ENCODE results near the gene SH3RF2.

Gene SH3RF2

DNA sequence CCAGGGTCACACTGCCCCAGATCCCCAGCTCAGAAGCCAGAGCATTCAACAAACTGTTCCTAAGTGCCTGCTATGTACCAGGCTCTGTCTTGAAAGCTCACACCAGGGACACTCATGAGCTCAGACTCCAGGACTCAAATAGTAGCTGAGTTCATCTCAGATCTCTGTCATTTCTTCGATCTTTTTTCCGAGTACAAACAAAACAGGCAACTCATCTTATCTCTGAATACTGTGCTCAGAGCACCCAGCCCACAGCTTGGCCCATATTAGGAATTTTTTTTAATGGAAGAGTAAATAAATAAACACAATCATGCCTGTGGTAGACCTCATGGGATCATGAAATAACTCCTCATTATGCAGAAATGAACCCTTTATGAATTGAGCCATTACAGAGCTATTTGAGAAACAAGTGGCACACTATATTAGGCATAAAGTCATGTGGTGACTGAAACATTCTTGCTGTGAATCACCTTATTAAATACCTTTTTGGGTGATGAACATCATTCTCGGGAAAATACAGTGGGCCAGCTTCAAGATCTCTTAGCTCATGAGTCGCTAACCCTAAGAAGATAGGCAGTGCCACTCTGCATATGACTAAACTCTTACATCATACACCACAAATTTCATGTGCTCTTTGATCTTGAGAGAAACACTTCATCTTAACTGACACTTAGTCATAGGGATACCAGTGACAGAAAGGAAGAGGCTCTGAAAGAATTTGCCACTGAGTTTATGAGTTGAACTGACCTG lies 9.9 kb downstream of the SH3RF2 start:
- Histone ChIP-seq H3K18ac (ENCODE audit: low read length) (peak overlapping the region; percentile 16), H3K79me2 (ENCODE audit: control insufficient read depth, insufficient read depth, low read length) (no peaks in the 10 kb centered on the region), H2AK5ac (ENCODE audit: low read length) (no peak overlapping the region), H3K4me2 (ENCODE audit: low read length) (no peak overlapping the region), H3K79me1 (ENCODE audit: low read length) (no peaks in the 10 kb centered on the region), H3K4me1 (ENCODE audit: control insufficient read depth, low read depth, low read length) (peaks cover 3% of the 10 kb centered on the region), H3K27me3 (ENCODE audit: insufficient read depth, low read length, poor library complexity) (no peaks in the 10 kb centered on the region), H3K23ac (ENCODE audit: low read length) (no peak overlapping the region), H3K36me3 (ENCODE audit: control insufficient read depth, insufficient read depth, low read length) (no peaks in the 10 kb centered on the region), H4K8ac (ENCODE audit: low read depth, low read length) (no peak overlapping the region), H2BK120ac (ENCODE audit: low read depth, low read length) (no peak overlapping the region), H3K27ac (ENCODE audit: low read depth, low read length) (no peak overlapping the region), H2BK15ac (replicated peaks; ENCODE audit: low read depth) (no peak overlapping the region), H3K56ac (ENCODE audit: low read length) (no peak overlapping the region), H3K9ac (ENCODE audit: low read length) (no peak overlapping the region), H3K4ac (ENCODE audit: low read depth, low read length) (no peak overlapping the region), H3K4me3 (ENCODE audit: low read length) (no peak overlapping the region), H4K5ac (ENCODE audit: low read length) (no peak overlapping the region), H2BK5ac (ENCODE audit: low read length) (no peak overlapping the region)
- WGBS (ENCODE audit: extremely low coverage, insufficient coverage, low lambda C conversion rate): no CpG with 5 or more reads among the region's 4 CpGs
- DNase-seq: peak; percentile 69

GRCh38 chr5:145947581-145947980 lies 11.2 kb downstream of the SH3RF2 start:
- H3K4me3 ChIP-seq (ENCODE audit: low read length): no peak overlapping the region
- H3K79me1 ChIP-seq (ENCODE audit: low read length): no peaks in the 10 kb centered on the region
- H4K5ac ChIP-seq (ENCODE audit: low read length): no peak overlapping the region
- no peaks in the 10 kb centered on the region for H3K36me3 ChIP-seq (ENCODE audit: control insufficient read depth, insufficient read depth, low read length)
- no peak for DNase-seq
- no peak overlapping the region for H3K4me2 ChIP-seq (ENCODE audit: low read length)
- H3K27ac ChIP-seq (ENCODE audit: low read depth, low read length): no peak overlapping the region
- H3K18ac ChIP-seq (ENCODE audit: low read length): no peak overlapping the region
- H2BK120ac ChIP-seq (ENCODE audit: low read depth, low read length): no peak overlapping the region
- H2BK5ac ChIP-seq (ENCODE audit: low read length): no peak overlapping the region
- no peak overlapping the region for H2AK5ac ChIP-seq (ENCODE audit: low read length)
- no peaks in the 10 kb centered on the region for H3K79me2 ChIP-seq (ENCODE audit: control insufficient read depth, insufficient read depth, low read length)
- H3K9ac ChIP-seq (ENCODE audit: low read length): no peak overlapping the region
- no peak overlapping the region for H2BK15ac ChIP-seq (replicated peaks; ENCODE audit: low read depth)
- H3K23ac ChIP-seq (ENCODE audit: low read length): no peak overlapping the region
- peaks cover 3% of the 10 kb centered on the region for H3K4me1 ChIP-seq (ENCODE audit: control insufficient read depth, low read depth, low read length)
- no peak overlapping the region for H3K56ac ChIP-seq (ENCODE audit: low read length)
- no peak overlapping the region for H3K4ac ChIP-seq (ENCODE audit: low read depth, low read length)
- H3K27me3 ChIP-seq (ENCODE audit: insufficient read depth, low read length, poor library complexity): no peaks in the 10 kb centered on the region
- H4K8ac ChIP-seq (ENCODE audit: low read depth, low read length): no peak overlapping the region

DNA sequence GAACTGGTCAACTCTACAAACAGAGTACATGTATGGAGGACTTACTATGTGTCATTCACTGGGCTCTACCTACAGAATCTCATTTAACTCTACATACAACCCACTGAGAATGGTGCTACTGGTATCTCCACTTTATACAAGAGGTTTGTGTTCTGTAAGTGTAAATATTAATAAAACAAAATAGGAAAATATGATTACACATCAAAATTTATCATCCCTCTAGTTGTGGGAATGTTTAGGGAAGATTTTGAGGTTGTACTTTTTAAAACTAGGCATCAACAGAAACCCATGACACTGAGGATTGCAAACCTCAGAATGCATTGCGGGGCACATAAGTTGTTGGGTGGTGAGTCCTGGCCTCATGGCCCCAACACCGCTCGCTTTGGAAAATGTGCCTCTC lies 11.7 kb downstream of the SH3RF2 start:
- no peak overlapping the region for H3K18ac ChIP-seq (ENCODE audit: low read length)
- H4K8ac ChIP-seq (ENCODE audit: low read depth, low read length): no peak overlapping the region
- H4K5ac ChIP-seq (ENCODE audit: low read length): no peak overlapping the region
- no peak overlapping the region for H3K4me3 ChIP-seq (ENCODE audit: low read length)
- no peak overlapping the region for H3K4ac ChIP-seq (ENCODE audit: low read depth, low read length)
- no peaks in the 10 kb centered on the region for H3K27me3 ChIP-seq (ENCODE audit: insufficient read depth, low read length, poor library complexity)
- H2BK120ac ChIP-seq (ENCODE audit: low read depth, low read length): no peak overlapping the region
- no peak overlapping the region for H2BK5ac ChIP-seq (ENCODE audit: low read length)
- H3K79me2 ChIP-seq (ENCODE audit: control insufficient read depth, insufficient read depth, low read length): no peaks in the 10 kb centered on the region
- no peak overlapping the region for H3K56ac ChIP-seq (ENCODE audit: low read length)
- no peaks in the 10 kb centered on the region for H3K36me3 ChIP-seq (ENCODE audit: control insufficient read depth, insufficient read depth, low read length)
- no peak overlapping the region for H2AK5ac ChIP-seq (ENCODE audit: low read length)
- WGBS (ENCODE audit: extremely low coverage, insufficient coverage, low lambda C conversion rate): no CpG with 5 or more reads among the region's 3 CpGs
- H3K9ac ChIP-seq (ENCODE audit: low read length): no peak overlapping the region
- no peak overlapping the region for H3K27ac ChIP-seq (ENCODE audit: low read depth, low read length)
- no peaks in the 10 kb centered on the region for H3K79me1 ChIP-seq (ENCODE audit: low read length)
- H3K4me2 ChIP-seq (ENCODE audit: low read length): no peak overlapping the region
- H2BK15ac ChIP-seq (replicated peaks; ENCODE audit: low read depth): no peak overlapping the region
- no peak for DNase-seq
- peaks cover 3% of the 10 kb centered on the region for H3K4me1 ChIP-seq (ENCODE audit: control insufficient read depth, low read depth, low read length)
- H3K23ac ChIP-seq (ENCODE audit: low read length): no peak overlapping the region

DNA sequence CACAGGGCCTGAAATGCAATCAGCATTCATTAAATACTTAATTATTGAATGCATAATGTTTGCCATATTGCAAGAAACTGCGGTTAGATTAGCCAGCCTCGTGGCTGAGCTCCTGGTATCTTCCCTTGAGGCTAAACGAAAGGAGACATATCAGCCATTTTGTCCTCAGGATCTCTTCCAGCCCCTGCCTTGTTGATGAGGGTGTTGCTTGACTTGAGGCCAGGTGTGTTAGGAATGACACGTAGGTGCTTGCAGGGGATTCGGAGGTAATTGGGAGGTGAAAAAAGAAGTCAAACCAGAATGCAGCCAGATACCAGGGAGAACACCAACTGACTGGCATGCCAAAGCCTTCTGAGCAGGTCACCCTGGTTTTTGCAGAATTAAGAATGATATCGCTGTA lies 12.5 kb downstream of the SH3RF2 start:
- H3K27me3 ChIP-seq (ENCODE audit: insufficient read depth, low read length, poor library complexity): no peaks in the 10 kb centered on the region
- no peak overlapping the region for H2BK5ac ChIP-seq (ENCODE audit: low read length)
- H3K79me2 ChIP-seq (ENCODE audit: control insufficient read depth, insufficient read depth, low read length): no peaks in the 10 kb centered on the region
- no peak for DNase-seq
- H3K4me1 ChIP-seq (ENCODE audit: control insufficient read depth, low read depth, low read length): peaks cover 3% of the 10 kb centered on the region
- H3K56ac ChIP-seq (ENCODE audit: low read length): no peak overlapping the region
- WGBS (ENCODE audit: extremely low coverage, insufficient coverage, low lambda C conversion rate): no CpG with 5 or more reads among the region's 6 CpGs
- no peaks in the 10 kb centered on the region for H3K36me3 ChIP-seq (ENCODE audit: control insufficient read depth, insufficient read depth, low read length)
- no peaks in the 10 kb centered on the region for H3K79me1 ChIP-seq (ENCODE audit: low read length)
- no peak overlapping the region for H4K8ac ChIP-seq (ENCODE audit: low read depth, low read length)
- no peak overlapping the region for H3K4me2 ChIP-seq (ENCODE audit: low read length)
- no peak overlapping the region for H2AK5ac ChIP-seq (ENCODE audit: low read length)
- H3K9ac ChIP-seq (ENCODE audit: low read length): no peak overlapping the region
- no peak overlapping the region for H3K4ac ChIP-seq (ENCODE audit: low read depth, low read length)
- no peak overlapping the region for H4K5ac ChIP-seq (ENCODE audit: low read length)
- no peak overlapping the region for H2BK15ac ChIP-seq (replicated peaks; ENCODE audit: low read depth)
- H3K23ac ChIP-seq (ENCODE audit: low read length): no peak overlapping the region
- H2BK120ac ChIP-seq (ENCODE audit: low read depth, low read length): no peak overlapping the region
- H3K18ac ChIP-seq (ENCODE audit: low read length): no peak overlapping the region
- no peak overlapping the region for H3K27ac ChIP-seq (ENCODE audit: low read depth, low read length)
- H3K4me3 ChIP-seq (ENCODE audit: low read length): no peak overlapping the region

DNA sequence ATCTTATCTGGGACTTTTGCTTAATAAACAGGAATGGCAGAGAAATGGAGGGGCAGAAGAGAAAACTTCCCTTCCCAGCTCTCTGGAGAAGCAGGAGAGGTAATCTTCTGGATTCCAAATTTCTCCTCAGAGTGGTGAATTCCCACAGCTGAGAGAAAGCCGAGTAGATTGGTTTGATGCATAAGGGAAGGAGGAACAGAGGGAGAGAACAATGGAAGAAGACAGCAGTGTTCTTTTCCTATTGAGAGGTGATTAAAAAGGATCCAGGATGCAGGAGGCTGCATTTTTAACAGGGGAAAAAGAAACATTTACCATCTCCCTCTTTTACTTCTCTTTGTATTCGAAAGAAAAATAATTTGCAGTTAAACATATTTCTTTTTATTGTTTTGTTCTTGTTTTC lies 13.1 kb downstream of the SH3RF2 start:
- no peak overlapping the region for H3K9ac ChIP-seq (ENCODE audit: low read length)
- H2BK15ac ChIP-seq (replicated peaks; ENCODE audit: low read depth): no peak overlapping the region
- no peaks in the 10 kb centered on the region for H3K27me3 ChIP-seq (ENCODE audit: insufficient read depth, low read length, poor library complexity)
- no peak overlapping the region for H3K27ac ChIP-seq (ENCODE audit: low read depth, low read length)
- WGBS (ENCODE audit: extremely low coverage, insufficient coverage, low lambda C conversion rate): no CpG with 5 or more reads among the region's 2 CpGs
- H2BK120ac ChIP-seq (ENCODE audit: low read depth, low read length): no peak overlapping the region
- no peak for DNase-seq
- no peaks in the 10 kb centered on the region for H3K79me2 ChIP-seq (ENCODE audit: control insufficient read depth, insufficient read depth, low read length)
- no peak overlapping the region for H3K4me3 ChIP-seq (ENCODE audit: low read length)
- no peak overlapping the region for H4K5ac ChIP-seq (ENCODE audit: low read length)
- H4K8ac ChIP-seq (ENCODE audit: low read depth, low read length): no peak overlapping the region
- H3K18ac ChIP-seq (ENCODE audit: low read length): no peak overlapping the region
- no peak overlapping the region for H3K23ac ChIP-seq (ENCODE audit: low read length)
- H3K79me1 ChIP-seq (ENCODE audit: low read length): no peaks in the 10 kb centered on the region
- no peak overlapping the region for H3K4me2 ChIP-seq (ENCODE audit: low read length)
- H2AK5ac ChIP-seq (ENCODE audit: low read length): no peak overlapping the region
- H2BK5ac ChIP-seq (ENCODE audit: low read length): no peak overlapping the region
- peaks cover 3% of the 10 kb centered on the region for H3K4me1 ChIP-seq (ENCODE audit: control insufficient read depth, low read depth, low read length)
- no peaks in the 10 kb centered on the region for H3K36me3 ChIP-seq (ENCODE audit: control insufficient read depth, insufficient read depth, low read length)
- H3K56ac ChIP-seq (ENCODE audit: low read length): no peak overlapping the region
- H3K4ac ChIP-seq (ENCODE audit: low read depth, low read length): no peak overlapping the region

DNA sequence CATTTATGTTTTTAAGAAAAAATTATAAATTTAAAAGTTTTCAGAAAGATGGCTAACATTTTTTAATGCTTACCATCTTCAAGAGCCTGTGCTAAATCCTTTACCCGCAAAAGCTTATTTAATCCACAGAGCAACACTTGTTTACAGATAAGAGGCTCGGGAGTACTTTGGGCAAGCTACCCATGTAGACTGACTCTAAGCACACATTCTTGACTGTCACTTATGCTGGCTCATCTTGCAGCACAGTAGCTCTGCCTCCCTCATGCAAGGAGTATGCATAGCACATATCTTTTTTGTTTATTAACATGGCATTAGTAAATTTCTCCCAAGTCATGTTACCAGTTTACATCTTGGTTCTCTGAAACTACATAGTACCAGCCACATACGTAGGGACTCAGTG lies 14.7 kb downstream of the SH3RF2 start:
- no peak overlapping the region for H3K4me3 ChIP-seq (ENCODE audit: low read length)
- H2BK120ac ChIP-seq (ENCODE audit: low read depth, low read length): no peak overlapping the region
- no peak overlapping the region for H4K5ac ChIP-seq (ENCODE audit: low read length)
- H2BK15ac ChIP-seq (replicated peaks; ENCODE audit: low read depth): no peak overlapping the region
- H3K27ac ChIP-seq (ENCODE audit: low read depth, low read length): no peak overlapping the region
- H3K4ac ChIP-seq (ENCODE audit: low read depth, low read length): no peak overlapping the region
- H2BK5ac ChIP-seq (ENCODE audit: low read length): no peak overlapping the region
- DNase-seq: no peak
- no peaks in the 10 kb centered on the region for H3K36me3 ChIP-seq (ENCODE audit: control insufficient read depth, insufficient read depth, low read length)
- no peaks in the 10 kb centered on the region for H3K27me3 ChIP-seq (ENCODE audit: insufficient read depth, low read length, poor library complexity)
- H3K79me2 ChIP-seq (ENCODE audit: control insufficient read depth, insufficient read depth, low read length): no peaks in the 10 kb centered on the region
- no peak overlapping the region for H3K4me2 ChIP-seq (ENCODE audit: low read length)
- H3K79me1 ChIP-seq (ENCODE audit: low read length): no peaks in the 10 kb centered on the region
- H3K56ac ChIP-seq (ENCODE audit: low read length): no peak overlapping the region
- H4K8ac ChIP-seq (ENCODE audit: low read depth, low read length): no peak overlapping the region
- H3K23ac ChIP-seq (ENCODE audit: low read length): no peak overlapping the region
- H2AK5ac ChIP-seq (ENCODE audit: low read length): no peak overlapping the region
- no CpG with 5 or more reads among the region's 3 CpGs for WGBS (ENCODE audit: extremely low coverage, insufficient coverage, low lambda C conversion rate)
- H3K9ac ChIP-seq (ENCODE audit: low read length): no peak overlapping the region
- peaks cover 3% of the 10 kb centered on the region for H3K4me1 ChIP-seq (ENCODE audit: control insufficient read depth, low read depth, low read length)
- no peak overlapping the region for H3K18ac ChIP-seq (ENCODE audit: low read length)
